Measurements from ENCODE around the gene SEC24D. TPM values are rescaled to one million over a fixed set of nuclear protein-coding genes. Genes with fewer than 3 reads are reported as not detected.

The SEC24D gene
- total and polyA plus RNA-seq, 2 donors (not counting 3 experiments of a cell fraction or from before 2014, with no cell fraction given): 81.5 to 127 TPM

DNA sequence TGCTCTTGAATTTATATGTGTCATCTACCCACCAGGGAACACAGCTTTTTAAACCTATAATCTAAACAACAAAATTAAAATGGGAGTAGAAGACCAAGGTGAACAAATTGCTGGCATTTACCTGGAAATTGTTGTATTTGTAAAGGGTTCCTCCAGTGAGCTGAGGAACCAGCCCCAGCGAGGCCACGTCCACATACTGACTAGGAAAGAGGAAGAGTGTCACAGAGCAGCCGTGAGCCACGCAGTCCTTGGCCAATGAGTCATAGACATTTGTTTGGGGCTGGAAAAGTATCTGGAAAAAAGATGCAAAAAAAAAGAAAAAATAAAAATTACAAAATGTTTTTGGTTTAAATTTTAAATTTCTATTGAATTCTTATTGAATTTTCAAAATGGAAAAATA lies 92.1 kb downstream of the SEC24D start:
- Histone ChIP-seq H3K9me1 (replicated peaks; ENCODE audit: control insufficient read depth, extremely low read depth, insufficient read depth, low read length) (no peaks in the 10 kb centered on the region), H3K9ac (replicated peaks; ENCODE audit: extremely low read depth, insufficient read depth, low read length) (no peak overlapping the region), H3K4me1 (ENCODE audit: control insufficient read depth, extremely low read depth, insufficient read depth, low read length) (peaks cover 8% of the 10 kb centered on the region), H3K9me3 (replicated peaks; ENCODE audit: control insufficient read depth, insufficient read depth, low read length) (no peaks in the 10 kb centered on the region), H3K4me3 (replicated peaks in 1 of 3; ENCODE audit: insufficient read depth in 1 of 3, low read depth in 1 of 3, low read length in 3 of 3) (no peak overlapping the region), H3K27me3 (ENCODE audit: control insufficient read depth in 2 of 2, insufficient read depth in 2 of 2, low read length in 2 of 2) (no peaks in the 10 kb centered on the region), H3K27ac (ENCODE audit: insufficient read depth, low read depth, low read length) (peak overlapping the region; percentile 10), H3K4me2 (ENCODE audit: insufficient read depth, low read length) (no peak overlapping the region), H4K20me1 (replicated peaks; ENCODE audit: control insufficient read depth, extremely low read depth, insufficient read depth, low read length) (no peaks in the 10 kb centered on the region), H3K36me3 (ENCODE audit: control insufficient read depth in 2 of 2, extremely low read depth in 1 of 2, insufficient read depth in 2 of 2, low read length in 2 of 2) (peaks cover 14 to 42% of the 10 kb centered on the region in 2 experiments), H3K79me2 (ENCODE audit: control insufficient read depth, insufficient read depth, low read length) (no peaks in the 10 kb centered on the region), H2AFZ (ENCODE audit: low read depth, low read length) (no peak overlapping the region)
- BruUV-seq (replicated peaks): no TSS peak
- dilution Hi-C loops (cut with MboI; ENCODE audit: extremely low pct_ligation_motif_present, low sequenced_read_pairs): no loop called here
- DNase-seq (ENCODE audit: low read depth, low spot score) (no peak), FAIRE-seq (no peak)
- CTCF ChIA-PET: no interaction called here
- no peak for TF ChIP-seq MYC (IDR thresholded peaks at IDR 0.05; ENCODE audit: low read depth, low read length)
- no peak for TF ChIP-seq FOS (IDR thresholded peaks at IDR 0.05; ENCODE audit: borderline replicate concordance, insufficient read depth, low read length)
- POLR2A ChIA-PET: no interaction called here
- intact Hi-C loops (cut with micrococcal nuclease): loop anchor here (5.0 kb wide), 1 partner anchor 883 kb away; the partner anchor contains the start of gene PDE5A

DNA sequence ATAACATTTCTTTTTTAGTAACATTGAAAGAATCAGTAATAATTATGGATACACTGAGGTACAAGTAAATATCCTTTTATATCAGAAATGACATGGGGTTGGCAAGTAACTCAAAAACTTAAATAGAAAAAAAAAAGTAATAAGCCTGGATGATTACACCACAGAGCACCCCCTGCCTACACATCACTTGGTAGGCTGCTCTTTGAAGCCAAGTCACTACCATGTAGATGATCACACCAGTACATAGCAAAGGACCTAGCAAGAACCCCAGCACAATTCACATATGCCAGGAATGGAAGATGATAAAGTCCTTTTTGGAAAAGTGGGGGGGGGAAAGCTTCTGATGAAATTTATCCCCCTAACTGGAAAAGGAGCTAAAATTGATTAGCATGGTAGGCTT lies 93.9 kb downstream of the SEC24D start:
- no peak for DNase-seq (ENCODE audit: low read depth, low spot score)
- Histone ChIP-seq H3K9ac (replicated peaks; ENCODE audit: extremely low read depth, insufficient read depth, low read length) (no peak overlapping the region), H3K4me1 (ENCODE audit: control insufficient read depth, extremely low read depth, insufficient read depth, low read length) (peaks cover 8% of the 10 kb centered on the region), H3K9me1 (replicated peaks; ENCODE audit: control insufficient read depth, extremely low read depth, insufficient read depth, low read length) (no peaks in the 10 kb centered on the region), H3K9me3 (replicated peaks; ENCODE audit: control insufficient read depth, insufficient read depth, low read length) (no peaks in the 10 kb centered on the region), H3K36me3 (ENCODE audit: control insufficient read depth in 2 of 2, extremely low read depth in 1 of 2, insufficient read depth in 2 of 2, low read length in 2 of 2) (peaks cover 20 to 50% of the 10 kb centered on the region in 2 experiments), H3K27me3 (ENCODE audit: control insufficient read depth in 2 of 2, insufficient read depth in 2 of 2, low read length in 2 of 2) (no peaks in the 10 kb centered on the region), H2AFZ (ENCODE audit: low read depth, low read length) (no peak overlapping the region), H3K27ac (ENCODE audit: insufficient read depth, low read depth, low read length) (no peak overlapping the region), H3K79me2 (ENCODE audit: control insufficient read depth, insufficient read depth, low read length) (no peaks in the 10 kb centered on the region), H3K4me3 (replicated peaks in 1 of 3; ENCODE audit: insufficient read depth in 1 of 3, low read depth in 1 of 3, low read length in 3 of 3) (no peak overlapping the region), H4K20me1 (replicated peaks; ENCODE audit: control insufficient read depth, extremely low read depth, insufficient read depth, low read length) (no peaks in the 10 kb centered on the region), H3K4me2 (ENCODE audit: insufficient read depth, low read length) (no peak overlapping the region)
- no peak for FAIRE-seq
- intact Hi-C loops (cut with micrococcal nuclease): loop anchor here (5.0 kb wide), 1 partner anchor 885 kb away; the partner anchor contains the start of gene PDE5A
- TF ChIP-seq, protein P1, sequence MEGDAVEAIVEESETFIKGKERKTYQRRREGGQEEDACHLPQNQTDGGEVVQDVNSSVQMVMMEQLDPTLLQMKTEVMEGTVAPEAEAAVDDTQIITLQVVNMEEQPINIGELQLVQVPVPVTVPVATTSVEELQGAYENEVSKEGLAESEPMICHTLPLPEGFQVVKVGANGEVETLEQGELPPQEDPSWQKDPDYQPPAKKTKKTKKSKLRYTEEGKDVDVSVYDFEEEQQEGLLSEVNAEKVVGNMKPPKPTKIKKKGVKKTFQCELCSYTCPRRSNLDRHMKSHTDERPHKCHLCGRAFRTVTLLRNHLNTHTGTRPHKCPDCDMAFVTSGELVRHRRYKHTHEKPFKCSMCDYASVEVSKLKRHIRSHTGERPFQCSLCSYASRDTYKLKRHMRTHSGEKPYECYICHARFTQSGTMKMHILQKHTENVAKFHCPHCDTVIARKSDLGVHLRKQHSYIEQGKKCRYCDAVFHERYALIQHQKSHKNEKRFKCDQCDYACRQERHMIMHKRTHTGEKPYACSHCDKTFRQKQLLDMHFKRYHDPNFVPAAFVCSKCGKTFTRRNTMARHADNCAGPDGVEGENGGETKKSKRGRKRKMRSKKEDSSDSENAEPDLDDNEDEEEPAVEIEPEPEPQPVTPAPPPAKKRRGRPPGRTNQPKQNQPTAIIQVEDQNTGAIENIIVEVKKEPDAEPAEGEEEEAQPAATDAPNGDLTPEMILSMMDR (IDR thresholded peaks at IDR 0.05; ENCODE audit: extremely low read depth in 1 of 2, insufficient read depth in 1 of 2, low read depth in 1 of 2, low read length in 2 of 2): no peak
- TF ChIP-seq, protein P2, sequence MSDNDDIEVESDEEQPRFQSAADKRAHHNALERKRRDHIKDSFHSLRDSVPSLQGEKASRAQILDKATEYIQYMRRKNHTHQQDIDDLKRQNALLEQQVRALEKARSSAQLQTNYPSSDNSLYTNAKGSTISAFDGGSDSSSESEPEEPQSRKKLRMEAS (IDR thresholded peaks at IDR 0.05; ENCODE audit: insufficient read depth, insufficient read length): no peak
- dilution Hi-C loops (cut with MboI; ENCODE audit: extremely low pct_ligation_motif_present, low sequenced_read_pairs): no loop called here
- BruUV-seq (replicated peaks): no TSS peak
- ChIA-PET POLR2A (no interaction called here), CTCF (interaction anchor here (0.8 to 1.9 kb wide), 5 partner anchors 30 to 230 kb away, joined by 3 to 8 read pairs (median 4); partner anchors contain the start of gene SYNPO2)
